B cell (primary cell): ENCODE data around the gene SFXN3. TPM values are rescaled to one million over a fixed set of nuclear protein-coding genes. Genes with fewer than 3 reads are reported as not detected.

Experiments
- ATAC-seq: fragments of 200-7000 bp; cut with Tn5 transposase; one replicate; pipeline ENCODE4 v1.10.0; 2021; ENCODE audit warnings: low read depth, mild to moderate bottlenecking, moderate number of reproducible peaks, moderate library complexity
- CTCF ChIA-PET: fragments of 350-600 bp; sonication (Branson Sonifier 250); formaldehyde crosslinking; loops from one replicate; lab custom pipeline; 2021; ENCODE audit warnings: antibody characterized with exemption, inconsistent platforms; lab: Charles Lee
- POLR2A ChIA-PET: fragments of 350-600 bp; sonication (Branson Sonifier 250); formaldehyde crosslinking; loops from one replicate; lab custom pipeline; 2021; ENCODE audit warnings: antibody characterized with exemption; lab: Charles Lee
- DNase-seq: peaks from one replicate; pipeline ENCODE4 v3.0.0; 2013
- H2AFZ ChIP-seq: 2 replicates; pipeline ENCODE4 v1.6.1; 2012; ENCODE audit warnings: mild to moderate bottlenecking, low read depth, low read length; ENCODE audit not compliant: insufficient read depth, poor library complexity, severe bottlenecking
- H3K27ac ChIP-seq, 2 donors: 1 replicate in 1 of 2; 2 replicates in 1 of 2; pipeline ENCODE4 v1.5.1; 2012 to 2013; ENCODE audit warnings: low read length in 2 of 2, mild to moderate bottlenecking in 2 of 2, moderate library complexity in 1 of 2
- H3K27me3 ChIP-seq, 4 experiments: fragments of 200-600 bp in 1 of 4; sonication (generic) in 1 of 4; replicated peaks in 1 of 4; 1 replicate in 2 of 4; 2 replicates in 2 of 4; pipeline versions ENCODE4 v1.6.1 to v1.7.0; 2013 to 2016; ENCODE audit warnings: low read length in 3 of 4, mild to moderate bottlenecking in 2 of 4, mixed read lengths in 1 of 4, moderate library complexity in 1 of 4; ENCODE audit not compliant: insufficient read depth in 4 of 4, control insufficient read depth in 3 of 4; ENCODE audit errors: control extremely low read depth in 1 of 4
- H3K36me3 ChIP-seq, 2 experiments: replicated peaks in 1 of 2; 1 replicate in 1 of 2; 2 replicates in 1 of 2; pipeline versions ENCODE4 v1.6.1 to v1.7.1; 2013; ENCODE audit warnings: low read length in 1 of 2; ENCODE audit not compliant: insufficient read depth in 2 of 2, control insufficient read depth in 1 of 2; ENCODE audit errors: control extremely low read depth in 1 of 2, extremely low read depth in 1 of 2
- H3K4me1 ChIP-seq, 2 donors: fragments of 200-600 bp in 1 of 2; sonication (generic) in 1 of 2; 1 replicate in 1 of 2; 2 replicates in 1 of 2; pipeline versions ENCODE4 v1.5.1 to v1.6.1; 2013 to 2017; ENCODE audit warnings: low read length in 2 of 2; ENCODE audit not compliant: control insufficient read depth in 2 of 2, insufficient read depth in 2 of 2
- H3K4me2 ChIP-seq: replicated peaks from 2 replicates; pipeline ENCODE3; 2012; ENCODE audit warnings: mild to moderate bottlenecking, low read depth, low read length; ENCODE audit not compliant: poor library complexity, severe bottlenecking
- H3K4me3 ChIP-seq, 5 experiments: fragments of 200-600 bp in 1 of 5; sonication (generic) in 1 of 5; 1 replicate in 3 of 5; 2 replicates in 2 of 5; pipeline versions ENCODE4 v1.5.1 to v1.7.0; 2011 to 2016; ENCODE audit warnings: low read length in 4 of 5, mild to moderate bottlenecking in 4 of 5, low read depth in 2 of 5, control low read depth in 1 of 5, moderate library complexity in 1 of 5; ENCODE audit not compliant: insufficient read depth in 1 of 5; ENCODE audit errors: control extremely low read depth in 1 of 5, extremely low read depth in 1 of 5
- H3K79me2 ChIP-seq: fragments of 200-600 bp; sonication (generic); one replicate; pipeline ENCODE4 v1.6.0; 2016; ENCODE audit warnings: low read length; ENCODE audit not compliant: control insufficient read depth, insufficient read depth
- H3K9ac ChIP-seq: fragments of 200-600 bp; sonication (generic); 2 replicates; pipeline ENCODE4 v1.6.1; 2017; ENCODE audit warnings: mild to moderate bottlenecking, low read length, moderate library complexity
- H3K9me3 ChIP-seq, 3 donors: one replicate each; pipeline versions ENCODE4 v1.6.1 to v1.7.1; 2013; ENCODE audit warnings: low read length in 2 of 3; ENCODE audit not compliant: control insufficient read depth in 2 of 3, insufficient read depth in 1 of 3; ENCODE audit errors: control extremely low read depth in 1 of 3
- H4K20me1 ChIP-seq: 2 replicates; pipeline ENCODE4 v1.6.0; 2012; ENCODE audit warnings: mild to moderate bottlenecking, low read length; ENCODE audit not compliant: insufficient read depth, control insufficient read depth, poor library complexity, severe bottlenecking
- H3K27ac Mint-ChIP-seq: one replicate; pipeline ENCODE4 v1.8.0; 2021; ENCODE audit warnings: mixed read lengths
- H3K27me3 Mint-ChIP-seq: one replicate; pipeline ENCODE4 v1.8.0; 2021; ENCODE audit warnings: mixed read lengths
- H3K4me1 Mint-ChIP-seq: one replicate; pipeline ENCODE4 v1.8.0; 2021; ENCODE audit warnings: mixed read lengths
- H3K4me3 Mint-ChIP-seq: one replicate; pipeline ENCODE4 v1.8.0; 2021; ENCODE audit warnings: mixed read lengths
- H3K9me3 Mint-ChIP-seq: one replicate; pipeline ENCODE4 v1.8.0; 2022; ENCODE audit warnings: mixed read lengths; ENCODE audit not compliant: insufficient read depth
- EZH2 ChIP-seq: IDR thresholded peaks from 2 replicates; pipeline ENCODE4 v1.6.1; 2012; ENCODE audit warnings: borderline replicate concordance, low read depth, mild to moderate bottlenecking, moderate library complexity, low read length; ENCODE audit not compliant: insufficient read depth, poor library complexity, severe bottlenecking
- WGBS: methylation state at CpG from one replicate; pipeline ENCODE4 v1.1.5; 2013; ENCODE audit warnings: missing lambda C conversion rate; ENCODE audit not compliant: insufficient coverage; 5-methylcytosine and 5-hydroxymethylcytosine counted together
- intact Hi-C: fragments of 100-400 bp; cut with micrococcal nuclease; formaldehyde crosslinking; loops from one replicate; pipeline ENCODE4 v1.10.0; 2022
- polyA plus RNA-seq: library from polyadenylated mRNA; depleted of rRNA; stranded (reverse); fragments of >200 nt; gene quantifications from 2 replicates; pipeline ENCODE4 v1.2.3, GENCODE V29; 2012
- total RNA-seq, 2 donors: library from RNA; stranded (reverse); fragments of 120-200 nt in 1 of 2; gene quantifications; 1 replicate in 1 of 2; 2 replicates in 1 of 2; pipeline versions ENCODE4 v1.2.3 to v1.2.4, GENCODE V29; 2013 to 2022
- TF ChIP-seq, protein P1 (sequence below): fragments of 200-600 bp; IDR thresholded peaks from one replicate; pipeline ENCODE4 v1.8.0; 2022; ENCODE audit warnings: antibody characterized with exemption, mild to moderate bottlenecking

SFXN3 gene
- total and polyA plus RNA-seq, 2 donors (not counting 1 experiment from before 2014, with no cell fraction given) = 44.2 to 51.7 TPM

DNA sequence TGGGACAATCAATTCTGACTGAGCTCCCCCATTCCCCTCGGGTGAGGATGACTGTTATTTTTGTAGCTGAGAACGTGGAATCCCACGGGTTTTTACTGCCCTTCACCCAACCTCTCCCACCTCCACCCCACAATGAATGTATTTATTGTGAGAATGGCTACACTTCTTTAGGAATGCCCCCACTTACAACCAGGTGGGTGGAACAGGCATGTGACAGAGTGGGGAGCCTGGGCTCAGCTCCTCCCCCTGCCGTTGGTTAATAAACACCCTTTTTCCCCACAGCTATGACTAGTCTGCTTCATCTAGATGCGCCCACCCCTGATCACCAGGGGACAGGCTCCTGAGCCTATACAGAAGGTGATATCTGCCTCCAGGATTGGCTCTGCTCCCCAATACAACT, 45.7 kb upstream of the SFXN3 start:
- no peak for ATAC-seq
- Histone ChIP-seq H3K79me2 (peaks cover 44% of the 10 kb centered on the region), H2AFZ (no peak overlapping the region), H3K4me2 (no peak overlapping the region), H3K4me1 (peaks cover 18 to 28% of the 10 kb centered on the region in 2 donors), H4K20me1 (peaks cover 22% of the 10 kb centered on the region), H3K9me3 (no peaks in the 10 kb centered on the region), H3K27ac (no peak overlapping the region), H3K27me3 (no peaks in the 10 kb centered on the region), H3K9ac (no peak overlapping the region), H3K4me3 (no peak overlapping the region), H3K36me3 (peaks cover 0 to 36% of the 10 kb centered on the region in 2 experiments)
- no peak overlapping the region for H3K27ac Mint-ChIP-seq
- no peak for DNase-seq
- no peaks in the 10 kb centered on the region for H3K27me3 Mint-ChIP-seq
- H3K9me3 Mint-ChIP-seq = no peaks in the 10 kb centered on the region
- intact Hi-C loops = no loop called here
- peak overlapping the region; percentile 13 for H3K4me3 Mint-ChIP-seq
- peaks cover 32% of the 10 kb centered on the region for H3K4me1 Mint-ChIP-seq
- no peak for TF ChIP-seq EZH2
- TF ChIP-seq, protein P1, sequence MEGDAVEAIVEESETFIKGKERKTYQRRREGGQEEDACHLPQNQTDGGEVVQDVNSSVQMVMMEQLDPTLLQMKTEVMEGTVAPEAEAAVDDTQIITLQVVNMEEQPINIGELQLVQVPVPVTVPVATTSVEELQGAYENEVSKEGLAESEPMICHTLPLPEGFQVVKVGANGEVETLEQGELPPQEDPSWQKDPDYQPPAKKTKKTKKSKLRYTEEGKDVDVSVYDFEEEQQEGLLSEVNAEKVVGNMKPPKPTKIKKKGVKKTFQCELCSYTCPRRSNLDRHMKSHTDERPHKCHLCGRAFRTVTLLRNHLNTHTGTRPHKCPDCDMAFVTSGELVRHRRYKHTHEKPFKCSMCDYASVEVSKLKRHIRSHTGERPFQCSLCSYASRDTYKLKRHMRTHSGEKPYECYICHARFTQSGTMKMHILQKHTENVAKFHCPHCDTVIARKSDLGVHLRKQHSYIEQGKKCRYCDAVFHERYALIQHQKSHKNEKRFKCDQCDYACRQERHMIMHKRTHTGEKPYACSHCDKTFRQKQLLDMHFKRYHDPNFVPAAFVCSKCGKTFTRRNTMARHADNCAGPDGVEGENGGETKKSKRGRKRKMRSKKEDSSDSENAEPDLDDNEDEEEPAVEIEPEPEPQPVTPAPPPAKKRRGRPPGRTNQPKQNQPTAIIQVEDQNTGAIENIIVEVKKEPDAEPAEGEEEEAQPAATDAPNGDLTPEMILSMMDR = no peak
- ChIA-PET CTCF (interaction anchor here (1.0 to 5.1 kb wide), 6 partner anchors 12 to 55 kb away, joined by 3 to 49 read pairs (median 3); partner anchors contain the start of gene SEMA4G), POLR2A (no interaction called here)
- WGBS = 73% methylated on average over 2 of the region's 5 CpGs

GRCh38 chr10:100986623-100986951, 44.4 kb upstream of the SFXN3 start:
- Histone ChIP-seq H3K27me3 (no peaks in the 10 kb centered on the region), H2AFZ (peak overlapping the region; percentile 98), H3K9ac (peak overlapping the region; percentile 77), H3K4me3 (peak overlapping the region; percentile 68 to 95 (median 94)), H3K4me1 (peaks cover 18 to 28% of the 10 kb centered on the region in 2 donors), H3K27ac (no peak overlapping the region), H3K79me2 (peaks cover 47% of the 10 kb centered on the region), H3K4me2 (peak overlapping the region; percentile 82), H3K36me3 (peaks cover 0 to 37% of the 10 kb centered on the region in 2 experiments), H4K20me1 (peaks cover 22% of the 10 kb centered on the region), H3K9me3 (no peaks in the 10 kb centered on the region)
- WGBS = 37% methylated on average over 17 of the region's 17 CpGs
- Mint-ChIP-seq H3K4me3 (peak overlapping the region; percentile 97), H3K9me3 (no peaks in the 10 kb centered on the region), H3K27me3 (no peaks in the 10 kb centered on the region), H3K27ac (no peak overlapping the region), H3K4me1 (peaks cover 36% of the 10 kb centered on the region)
- intact Hi-C loops = loop anchor here (2.0 kb wide), 2 partner anchors 16 to 700 kb away; partner anchors contain the start of gene BLOC1S2
- POLR2A ChIA-PET = interaction anchor here (2.4 kb wide), 1 partner anchor 11 kb away, joined by 15 read pairs; no protein-coding TSS in a partner anchor
- ATAC-seq = no peak
- DNase-seq = no peak
- TF ChIP-seq EZH2 = no peak
- TF ChIP-seq, protein P1 = no peak
- CTCF ChIA-PET = interaction anchor here (1.2 to 5.6 kb wide), 5 partner anchors 11 to 81 kb away, joined by 3 to 49 read pairs (median 5); partner anchors contain the start of gene SEMA4G
